ENCODE measurements around the gene SLX4. TPM values are rescaled to one million over a fixed set of nuclear protein-coding genes. Genes with fewer than 3 reads are reported as not detected.

Gene SLX4
- total RNA-seq, 1 donor from 2014 or later = 7.1 TPM

DNA sequence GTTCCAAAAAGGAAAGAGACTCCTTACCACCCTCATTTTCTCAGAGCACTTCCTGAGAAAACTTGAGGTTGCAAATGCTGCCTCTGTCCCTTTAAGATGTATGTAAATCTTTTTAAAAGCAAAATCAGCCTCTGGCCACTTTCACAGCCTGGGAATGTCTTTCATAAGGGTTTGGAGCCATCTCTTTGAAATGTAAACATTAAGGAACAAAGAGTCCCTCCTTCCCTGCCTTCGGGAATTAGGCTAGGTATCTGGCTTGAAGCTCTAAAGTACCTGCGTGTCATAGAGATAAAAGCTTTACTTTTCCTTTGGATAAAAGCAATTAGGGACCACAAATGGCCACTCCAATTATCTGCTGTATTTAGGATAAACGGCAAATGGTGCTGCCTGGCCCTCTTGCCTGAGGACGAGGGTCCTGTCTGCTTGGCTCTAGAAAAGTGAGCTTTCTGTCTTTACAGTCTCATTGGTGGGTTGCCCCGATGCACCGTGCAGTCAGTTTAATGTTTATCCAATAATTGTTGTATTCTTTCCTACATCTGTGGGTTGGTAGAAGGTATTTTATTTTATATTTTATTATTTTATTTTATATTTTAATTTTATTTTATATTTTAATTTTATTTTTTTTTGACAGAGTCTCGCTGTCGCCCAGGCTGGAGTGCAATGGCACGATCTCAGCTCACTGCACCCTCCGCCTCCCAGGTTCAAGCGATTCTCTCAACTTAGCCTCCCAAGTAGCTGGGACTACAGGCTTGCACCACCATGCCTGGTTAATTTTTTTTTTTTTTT lies 58.1 kb downstream of the SLX4 start:
- no peaks in the 10 kb centered on the region for H3K9me3 Mint-ChIP-seq (ENCODE audit: unreplicated experiment)
- DNase-seq (ENCODE audit: extremely low spot score, unreplicated experiment) = no peak
- no peak overlapping the region for H3K27ac Mint-ChIP-seq (ENCODE audit: unreplicated experiment)
- TF ChIP-seq, protein P1, sequence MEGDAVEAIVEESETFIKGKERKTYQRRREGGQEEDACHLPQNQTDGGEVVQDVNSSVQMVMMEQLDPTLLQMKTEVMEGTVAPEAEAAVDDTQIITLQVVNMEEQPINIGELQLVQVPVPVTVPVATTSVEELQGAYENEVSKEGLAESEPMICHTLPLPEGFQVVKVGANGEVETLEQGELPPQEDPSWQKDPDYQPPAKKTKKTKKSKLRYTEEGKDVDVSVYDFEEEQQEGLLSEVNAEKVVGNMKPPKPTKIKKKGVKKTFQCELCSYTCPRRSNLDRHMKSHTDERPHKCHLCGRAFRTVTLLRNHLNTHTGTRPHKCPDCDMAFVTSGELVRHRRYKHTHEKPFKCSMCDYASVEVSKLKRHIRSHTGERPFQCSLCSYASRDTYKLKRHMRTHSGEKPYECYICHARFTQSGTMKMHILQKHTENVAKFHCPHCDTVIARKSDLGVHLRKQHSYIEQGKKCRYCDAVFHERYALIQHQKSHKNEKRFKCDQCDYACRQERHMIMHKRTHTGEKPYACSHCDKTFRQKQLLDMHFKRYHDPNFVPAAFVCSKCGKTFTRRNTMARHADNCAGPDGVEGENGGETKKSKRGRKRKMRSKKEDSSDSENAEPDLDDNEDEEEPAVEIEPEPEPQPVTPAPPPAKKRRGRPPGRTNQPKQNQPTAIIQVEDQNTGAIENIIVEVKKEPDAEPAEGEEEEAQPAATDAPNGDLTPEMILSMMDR (IDR thresholded peaks at IDR 0.05) = no peak
- no peak overlapping the region for H3K4me3 Mint-ChIP-seq (ENCODE audit: unreplicated experiment)
- no peaks in the 10 kb centered on the region for H3K27me3 Mint-ChIP-seq (ENCODE audit: unreplicated experiment)
- H3K36me3 Mint-ChIP-seq (ENCODE audit: unreplicated experiment) = no peaks in the 10 kb centered on the region
- H3K4me1 Mint-ChIP-seq (ENCODE audit: unreplicated experiment) = peaks cover 3% of the 10 kb centered on the region

DNA sequence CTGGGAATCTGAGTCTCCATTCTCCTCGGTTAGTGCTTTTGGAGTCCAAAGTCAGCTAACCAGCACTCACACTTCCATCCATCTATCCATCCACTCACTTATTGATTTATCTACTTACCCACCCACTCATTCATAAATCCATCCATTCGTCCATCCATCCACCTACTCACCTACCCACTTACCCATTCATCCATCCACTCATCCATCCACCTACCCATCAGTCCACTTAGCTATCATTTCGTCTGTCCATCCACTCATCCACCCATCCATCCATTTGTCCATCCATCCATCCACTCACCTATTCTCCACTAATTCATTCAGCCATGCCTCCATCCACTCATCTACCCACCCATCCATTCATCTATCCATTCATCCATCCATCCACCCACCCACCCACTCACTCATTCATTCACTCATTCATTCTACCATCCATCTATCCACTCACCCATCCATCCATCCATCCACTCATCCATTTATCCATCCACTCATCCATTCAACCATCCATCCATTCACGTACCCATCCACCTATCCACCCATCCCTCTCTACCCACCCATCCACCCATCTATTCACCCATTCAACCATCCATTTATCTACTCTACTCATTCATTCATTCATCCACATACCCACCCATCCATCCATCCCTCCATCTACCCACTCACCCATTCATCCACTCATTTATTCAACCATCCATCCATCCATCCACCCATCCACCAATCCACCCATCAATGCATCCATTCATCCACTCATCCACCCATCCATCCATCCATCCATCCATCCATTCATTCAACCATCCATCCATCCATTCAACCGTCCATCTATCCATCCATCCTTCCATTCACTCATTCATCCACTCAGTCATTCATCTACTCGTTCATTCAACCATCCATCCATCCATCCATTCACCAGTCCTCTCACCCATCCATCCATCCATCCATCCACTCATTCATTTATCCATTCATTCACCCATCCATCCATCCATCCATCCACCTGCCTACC lies 60.3 kb downstream of the SLX4 start:
- H3K4me1 Mint-ChIP-seq (ENCODE audit: unreplicated experiment) = peaks cover 3% of the 10 kb centered on the region
- no peaks in the 10 kb centered on the region for H3K27me3 Mint-ChIP-seq (ENCODE audit: unreplicated experiment)

DNA sequence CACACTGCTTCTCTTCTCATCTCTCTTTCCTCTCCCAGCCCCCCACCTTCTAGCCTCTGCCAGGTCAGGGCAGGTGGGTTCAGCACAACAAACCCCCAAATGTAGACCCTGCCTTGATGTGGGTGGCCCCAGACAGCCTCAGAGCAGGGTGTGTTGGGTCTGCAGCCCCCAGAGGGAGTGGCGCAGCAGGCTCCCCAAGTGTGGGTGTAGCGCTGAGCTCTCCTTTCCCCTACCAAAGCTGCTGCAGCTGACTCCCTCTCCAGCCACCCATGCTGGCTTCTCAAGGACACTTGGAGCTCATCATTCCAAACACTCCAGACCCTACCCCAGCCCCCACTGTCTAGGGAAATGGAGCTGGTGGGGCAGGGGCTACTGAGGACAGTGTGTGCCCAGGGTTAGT lies 61.5 kb downstream of the SLX4 start:
- Mint-ChIP-seq H3K4me3 (ENCODE audit: unreplicated experiment) (no peak overlapping the region), H3K9me3 (ENCODE audit: unreplicated experiment) (no peaks in the 10 kb centered on the region), H3K27me3 (ENCODE audit: unreplicated experiment) (no peaks in the 10 kb centered on the region), H3K27ac (ENCODE audit: unreplicated experiment) (no peak overlapping the region), H3K4me1 (ENCODE audit: unreplicated experiment) (peaks cover 3% of the 10 kb centered on the region), H3K36me3 (ENCODE audit: unreplicated experiment) (no peaks in the 10 kb centered on the region)
- TF ChIP-seq, protein P1 (IDR thresholded peaks at IDR 0.05) = no peak
- DNase-seq (ENCODE audit: extremely low spot score, unreplicated experiment) = no peak

More for the DNA sequence above, 60.3 kb downstream of the SLX4 start:
- no peak for DNase-seq (ENCODE audit: extremely low spot score, unreplicated experiment)
- H3K9me3 Mint-ChIP-seq (ENCODE audit: unreplicated experiment) = no peaks in the 10 kb centered on the region
- H3K27ac Mint-ChIP-seq (ENCODE audit: unreplicated experiment) = no peak overlapping the region
- TF ChIP-seq, protein P1 (IDR thresholded peaks at IDR 0.05) = no peak
- no peaks in the 10 kb centered on the region for H3K36me3 Mint-ChIP-seq (ENCODE audit: unreplicated experiment)
- H3K4me3 Mint-ChIP-seq (ENCODE audit: unreplicated experiment) = no peak overlapping the region

DNA sequence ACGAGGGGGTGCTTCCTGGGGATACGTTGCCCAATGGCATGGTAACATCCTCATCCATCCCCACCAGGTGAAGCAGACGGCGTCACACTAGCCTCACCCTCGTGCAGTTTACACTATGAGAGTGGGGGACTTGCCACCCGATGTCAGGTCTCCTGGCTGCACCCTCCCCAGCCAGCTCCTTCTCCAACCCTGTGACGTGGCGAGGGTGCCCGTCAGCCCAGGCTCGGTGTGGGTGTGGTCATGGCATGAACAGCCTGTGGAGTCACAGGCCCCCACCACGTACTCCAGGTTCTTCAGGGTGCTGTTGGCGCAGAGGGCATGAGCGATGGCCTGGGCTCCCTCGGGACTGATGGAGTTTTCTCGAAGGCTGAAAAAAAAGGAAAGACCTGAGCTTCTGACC lies 62.5 kb downstream of the SLX4 start:
- TF ChIP-seq, protein P1 (IDR thresholded peaks at IDR 0.05) = no peak
- Mint-ChIP-seq H3K27me3 (ENCODE audit: unreplicated experiment) (no peaks in the 10 kb centered on the region), H3K9me3 (ENCODE audit: unreplicated experiment) (no peaks in the 10 kb centered on the region), H3K27ac (ENCODE audit: unreplicated experiment) (no peak overlapping the region), H3K36me3 (ENCODE audit: unreplicated experiment) (no peaks in the 10 kb centered on the region), H3K4me1 (ENCODE audit: unreplicated experiment) (peaks cover 3% of the 10 kb centered on the region), H3K4me3 (ENCODE audit: unreplicated experiment) (no peak overlapping the region)
- no peak for DNase-seq (ENCODE audit: extremely low spot score, unreplicated experiment)

DNA sequence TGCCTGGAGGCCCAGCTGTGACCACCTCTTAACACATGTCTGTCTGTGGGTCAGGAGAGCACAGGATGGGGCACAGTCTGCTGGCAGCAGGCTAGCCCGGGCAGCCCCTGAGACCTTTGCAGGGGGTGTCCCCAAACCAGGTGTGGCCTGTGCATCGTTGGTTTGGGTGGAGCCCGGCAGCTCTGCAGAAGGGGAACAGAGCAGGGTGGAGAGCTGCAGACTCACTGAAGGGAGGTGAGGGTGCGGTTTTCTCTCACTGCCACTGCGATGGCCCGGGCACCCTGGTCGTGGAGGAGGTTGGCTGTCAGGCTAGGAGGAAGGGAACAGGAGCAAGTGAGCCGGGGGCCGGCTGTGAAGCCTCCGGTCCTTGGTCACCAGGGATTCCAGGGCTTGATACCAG lies 63.0 kb downstream of the SLX4 start:
- TF ChIP-seq, protein P1 (IDR thresholded peaks at IDR 0.05) = no peak
- Mint-ChIP-seq H3K9me3 (ENCODE audit: unreplicated experiment) (no peaks in the 10 kb centered on the region), H3K27me3 (ENCODE audit: unreplicated experiment) (no peaks in the 10 kb centered on the region), H3K27ac (ENCODE audit: unreplicated experiment) (no peak overlapping the region), H3K4me3 (ENCODE audit: unreplicated experiment) (no peak overlapping the region), H3K36me3 (ENCODE audit: unreplicated experiment) (no peaks in the 10 kb centered on the region), H3K4me1 (ENCODE audit: unreplicated experiment) (peaks cover 3% of the 10 kb centered on the region)
- DNase-seq (ENCODE audit: extremely low spot score, unreplicated experiment) = no peak
